NB4 (cell line): ENCODE results near the gene CACNB3.

Source experiments
- CTCF ChIP-seq: IDR thresholded peaks from one replicate; pipeline ENCODE4 v1.5.1; 2012; ENCODE audit warnings: low read depth, low read length
- MAX ChIP-seq: IDR thresholded peaks from 2 replicates; pipeline ENCODE4 v1.6.1; 2011; ENCODE audit warnings: low read depth, low read length
- MYC ChIP-seq: IDR thresholded peaks from 2 replicates; pipeline ENCODE4 v1.6.1; 2011; ENCODE audit warnings: low read depth, low read length
- POLR2A ChIP-seq: IDR thresholded peaks from 2 replicates; pipeline ENCODE4 v1.6.1; 2011; ENCODE audit warnings: mild to moderate bottlenecking; ENCODE audit not compliant: insufficient read length; ENCODE audit errors: extremely low read depth

GRCh38 chr12:48782457-48783395, 35.6 kb upstream of the CACNB3 start:
- no peak for TF ChIP-seq CTCF
- no peak for TF ChIP-seq MAX
- TF ChIP-seq POLR2A = no peak
- no peak for TF ChIP-seq MYC
